NCI-H1092 (cell line): ENCODE measurements around the gene IL23R.

Source experiments
- DNase-seq: peaks from one replicate; lab custom pipeline; 2025; lab: John Stamatoyannopoulos, UW

The IL23R gene

DNA sequence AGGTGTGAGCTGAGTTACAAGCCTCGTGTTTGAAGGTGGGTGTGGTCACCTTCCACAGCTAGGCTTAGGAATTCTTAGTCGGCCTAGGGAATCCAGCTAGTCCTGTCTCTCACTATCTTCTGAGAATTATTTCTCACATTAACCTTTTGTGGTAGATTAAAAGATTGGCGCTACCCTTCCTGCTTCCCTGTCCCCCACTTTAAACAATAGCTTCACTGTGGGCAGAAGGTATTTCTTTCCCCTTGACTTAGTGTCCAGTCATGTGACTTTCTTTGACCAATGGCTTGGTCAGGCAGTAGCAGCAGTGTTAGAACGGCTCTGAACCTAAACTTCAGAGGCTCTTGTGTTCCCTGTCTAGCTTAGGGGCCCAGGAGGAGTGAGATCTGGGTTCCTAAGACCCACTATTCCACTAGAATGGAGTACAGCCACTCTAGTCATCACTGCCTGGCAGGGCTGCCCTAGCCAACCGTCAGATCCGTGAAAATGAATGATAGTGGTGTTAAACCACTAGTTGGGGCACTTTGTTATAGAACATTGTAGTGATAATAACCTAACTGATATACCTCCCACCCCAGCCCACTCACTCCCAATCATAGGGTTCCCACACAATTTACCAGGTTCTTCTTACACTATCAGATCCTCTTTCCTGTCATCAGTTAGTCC is 17.6 kb upstream of the IL23R start:
- no peak for DNase-seq

DNA sequence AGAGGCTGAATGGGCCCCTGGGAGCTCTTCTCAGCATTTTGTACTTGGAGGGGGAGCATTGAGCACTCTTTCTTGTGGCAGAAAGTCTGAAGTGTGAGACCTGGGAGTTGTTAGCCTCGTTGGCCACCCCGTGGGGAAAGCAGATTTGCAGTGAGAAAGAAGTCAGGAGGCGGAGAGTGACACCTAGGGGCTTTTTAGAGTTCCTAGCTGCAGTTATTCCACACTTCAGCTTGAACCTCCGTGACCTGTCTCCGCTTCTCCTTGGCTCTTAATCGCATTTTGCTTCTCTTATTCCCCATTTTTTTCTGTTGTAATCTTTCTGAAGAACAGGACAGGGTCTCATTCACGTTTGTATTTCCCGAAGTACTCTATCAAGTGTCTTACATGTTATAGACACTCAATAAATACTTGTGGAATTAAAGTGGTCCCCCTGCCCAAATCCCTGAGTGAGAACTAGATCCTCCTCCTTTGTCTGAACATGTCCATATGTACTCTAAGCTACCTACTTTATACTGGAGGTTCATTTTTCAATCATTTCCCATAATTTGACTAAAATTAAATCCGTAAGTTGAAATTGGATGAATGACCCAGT is 17.0 kb upstream of the IL23R start:
- peak; percentile 57 for DNase-seq

DNA sequence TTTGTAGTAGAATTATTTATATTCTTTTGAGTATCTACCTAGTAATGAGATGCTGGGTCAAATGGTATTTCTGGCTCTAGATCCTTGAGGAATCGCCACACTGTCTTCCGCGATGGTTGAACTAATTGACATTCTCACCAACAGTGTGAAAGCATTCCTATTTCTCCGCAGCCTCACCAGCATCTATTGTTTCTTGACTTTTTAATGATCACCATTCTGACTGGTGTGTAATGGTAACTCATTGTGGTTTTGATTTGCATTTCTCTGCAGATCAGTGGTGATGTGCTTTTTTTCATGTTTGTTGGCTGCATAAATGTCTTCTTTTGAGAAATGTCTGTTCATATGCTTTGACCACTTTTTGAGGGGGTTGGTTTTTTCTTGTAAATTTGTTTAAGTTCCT is 15.3 kb upstream of the IL23R start:
- no peak for DNase-seq

DNA sequence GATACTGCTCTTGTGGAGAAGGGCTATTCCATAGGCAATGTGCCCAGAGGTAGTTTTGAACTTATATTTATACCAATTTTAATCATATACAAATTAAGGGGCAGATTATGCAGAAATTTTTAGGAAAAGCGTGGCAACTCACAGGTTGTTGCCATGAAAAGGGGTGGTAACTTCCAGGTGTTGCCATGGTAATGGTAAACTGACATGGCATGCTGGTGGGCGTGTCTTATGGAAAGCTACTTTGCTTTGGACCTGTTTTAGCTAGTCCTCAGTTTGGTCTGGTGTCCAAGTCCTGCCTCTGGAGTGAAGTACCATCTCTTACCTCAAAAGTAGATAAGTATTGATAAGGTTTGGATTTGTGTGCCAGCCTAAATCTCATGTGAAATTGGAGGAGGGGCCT is 7.9 kb upstream of the IL23R start:
- no peak for DNase-seq

DNA sequence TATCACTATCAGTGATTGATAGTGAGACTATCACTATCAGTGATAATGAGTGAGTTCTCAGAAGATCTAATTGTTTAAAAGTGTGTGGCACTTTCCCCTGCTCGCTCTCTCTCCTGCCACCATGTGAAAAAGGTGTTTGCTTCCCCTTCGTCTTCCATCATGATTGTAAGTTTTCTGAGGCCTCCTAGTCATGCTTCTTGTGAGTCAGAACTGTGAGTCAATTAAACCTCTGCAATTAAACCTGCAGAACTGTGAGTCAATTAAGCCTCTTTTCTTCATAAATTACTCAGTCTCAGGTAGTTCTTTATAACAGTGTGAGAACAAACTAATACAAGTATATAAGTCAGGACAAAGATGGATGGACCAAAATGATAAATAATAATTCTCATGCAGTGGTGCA is 7.0 kb upstream of the IL23R start:
- no peak for DNase-seq

DNA sequence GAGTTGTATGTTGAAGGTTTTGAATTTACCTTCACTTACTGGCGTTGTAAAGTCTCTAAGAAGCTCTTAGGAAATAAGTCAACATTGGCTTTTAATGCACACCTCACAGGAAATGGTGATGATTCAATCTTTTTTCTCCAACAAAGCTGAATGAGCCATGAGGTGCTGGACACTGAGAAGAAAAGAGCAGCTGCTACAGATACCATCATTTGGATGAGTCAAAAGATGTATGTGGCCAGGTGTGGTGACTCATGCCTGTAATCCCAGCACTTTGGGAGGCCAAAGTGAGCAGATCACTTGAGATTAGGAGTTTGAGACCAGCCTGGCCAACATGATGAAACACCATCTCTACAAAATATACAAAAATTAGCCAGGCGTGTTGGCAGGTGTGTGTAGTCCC is 3.3 kb upstream of the IL23R start:
- no peak for DNase-seq

DNA sequence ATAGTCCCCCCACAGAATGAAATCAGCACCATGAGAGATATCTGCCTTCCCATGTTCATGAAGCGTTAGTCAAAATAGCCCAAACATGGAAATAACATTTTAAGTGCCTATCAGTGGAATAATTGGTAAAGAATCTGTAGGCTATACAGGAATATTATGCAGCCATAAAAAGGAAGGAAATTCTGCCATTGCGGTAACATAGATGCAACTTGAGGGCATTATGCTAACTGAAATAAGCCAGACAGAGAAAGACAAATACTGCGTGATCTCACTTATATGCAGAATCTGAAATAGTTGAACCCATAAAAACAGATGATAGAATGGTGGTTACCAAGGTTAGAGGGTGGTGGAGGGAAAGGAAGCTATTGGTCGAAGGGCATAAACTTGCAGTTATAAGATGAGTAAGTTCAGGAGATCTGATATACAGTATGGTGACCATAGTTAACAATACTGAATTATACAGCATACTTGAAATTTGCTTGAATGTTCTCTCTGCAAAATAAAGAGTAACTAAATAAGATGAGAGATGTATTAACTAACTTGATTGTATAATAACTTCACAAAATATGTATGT is 699 bp upstream of the IL23R start:
- DNase-seq, result no peak

DNA sequence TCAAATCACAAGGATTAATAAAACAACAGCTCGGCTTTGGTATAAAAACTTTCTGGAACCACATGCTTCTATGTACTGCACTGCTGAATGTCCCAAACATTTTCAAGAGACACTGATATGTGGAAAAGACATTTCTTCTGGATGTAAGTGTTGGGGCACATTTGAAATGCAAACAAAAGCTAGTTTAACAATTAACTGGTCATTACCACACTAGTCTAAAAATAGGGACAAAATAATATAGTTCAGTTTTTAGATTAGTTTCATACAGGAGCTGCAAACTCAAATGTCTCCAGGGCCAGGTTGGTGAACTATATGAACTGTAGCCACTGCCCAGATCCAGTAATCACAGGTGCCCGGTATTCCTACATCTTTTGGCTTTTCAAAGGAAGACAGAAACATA is 3.2 kb downstream of the IL23R start:
- DNase-seq, result no peak

DNA sequence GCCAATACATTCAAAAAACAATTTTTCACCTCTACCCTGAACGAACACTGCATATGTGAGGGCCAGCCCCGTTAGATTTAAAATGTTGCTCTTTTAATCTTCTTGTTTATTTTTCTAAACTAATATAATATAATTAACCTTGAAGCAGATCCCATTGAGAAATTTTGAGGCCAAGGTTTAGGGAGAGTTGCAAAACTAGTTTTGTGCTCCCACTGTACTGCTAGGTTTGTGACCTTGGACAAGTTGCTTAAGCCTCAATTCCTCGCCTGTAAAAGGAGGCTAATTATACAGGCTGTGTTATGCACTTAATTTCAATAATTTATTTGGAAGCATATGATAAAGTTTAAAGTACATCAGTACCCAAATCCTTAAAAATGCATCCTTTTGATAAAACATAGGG is 3.7 kb downstream of the IL23R start:
- no peak for DNase-seq

DNA sequence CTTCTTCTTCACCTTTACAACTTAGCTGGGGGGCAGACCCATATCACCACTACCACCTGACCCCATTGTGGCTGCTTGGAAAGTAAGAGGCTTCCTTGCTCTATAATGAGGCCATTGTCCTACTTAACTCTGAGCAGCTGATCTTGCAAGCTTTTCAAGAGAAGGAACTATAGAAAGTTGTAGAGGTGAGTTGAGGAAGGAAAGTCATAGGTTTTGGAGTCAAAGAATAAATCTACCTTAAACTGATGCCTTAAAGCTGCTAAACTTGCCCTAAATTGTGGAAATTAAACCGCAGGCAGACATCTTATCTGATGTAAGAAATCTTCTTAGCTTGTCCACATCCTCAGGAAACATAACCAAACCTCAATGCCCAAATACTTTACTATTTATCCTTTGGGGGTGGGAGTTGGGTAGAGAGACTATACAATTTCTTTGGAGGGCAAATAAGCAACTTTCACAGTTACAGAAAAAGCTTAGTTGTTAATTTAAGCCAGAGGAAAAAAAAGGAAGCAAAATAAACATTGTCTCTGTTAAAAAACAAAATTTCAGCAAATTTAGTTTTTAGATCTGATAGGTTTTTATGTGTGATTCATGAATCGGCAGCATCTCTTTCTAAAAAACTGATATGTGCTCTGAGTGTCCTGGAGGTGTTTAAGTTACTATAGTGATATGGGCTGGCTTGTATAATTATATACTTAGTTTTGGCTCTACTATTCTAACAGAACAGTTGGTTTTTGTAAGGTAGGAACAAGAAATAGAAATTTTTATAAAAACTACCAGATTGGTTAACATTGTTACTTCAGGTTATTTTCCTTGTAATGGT is 4.7 kb downstream of the IL23R start:
- no peak for DNase-seq

DNA sequence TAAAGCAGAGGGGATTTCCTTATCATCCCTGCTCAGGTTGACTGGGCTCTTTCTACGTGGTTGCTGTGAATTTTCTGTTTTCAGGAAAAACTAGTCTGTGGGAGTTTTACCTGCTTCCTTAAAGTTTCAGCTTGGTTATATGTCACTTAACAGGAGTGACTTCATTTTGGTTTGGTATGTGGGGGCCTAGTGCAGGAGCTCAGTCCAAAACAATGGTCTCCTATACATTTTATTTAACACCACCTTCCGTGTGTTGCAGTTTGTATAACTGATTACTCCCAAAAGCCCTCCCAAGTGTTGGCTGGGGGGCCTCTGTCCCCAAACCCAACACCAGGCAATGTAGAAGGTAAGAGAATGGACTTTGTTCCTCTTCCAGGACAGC is 5.3 kb downstream of the IL23R start:
- no peak for DNase-seq

DNA sequence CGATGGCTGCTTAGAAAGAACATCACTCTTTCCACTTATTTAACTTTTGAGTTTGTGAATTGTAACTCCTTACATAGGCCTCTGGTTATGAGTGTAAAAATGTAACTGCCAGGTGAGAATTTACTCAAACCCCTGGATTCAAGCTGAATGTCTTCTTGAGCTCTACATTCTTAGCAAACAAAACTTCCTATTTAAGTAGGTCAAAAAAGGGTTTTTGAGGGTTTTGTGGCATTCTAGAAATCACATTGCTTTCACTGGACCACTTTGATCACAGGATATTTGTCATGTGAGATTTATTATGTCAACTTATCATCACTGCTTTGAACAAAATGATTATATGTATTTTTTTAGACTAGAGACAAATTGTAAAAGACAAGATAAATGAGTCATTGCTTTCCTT is 5.7 kb downstream of the IL23R start:
- DNase-seq, result no peak

DNA sequence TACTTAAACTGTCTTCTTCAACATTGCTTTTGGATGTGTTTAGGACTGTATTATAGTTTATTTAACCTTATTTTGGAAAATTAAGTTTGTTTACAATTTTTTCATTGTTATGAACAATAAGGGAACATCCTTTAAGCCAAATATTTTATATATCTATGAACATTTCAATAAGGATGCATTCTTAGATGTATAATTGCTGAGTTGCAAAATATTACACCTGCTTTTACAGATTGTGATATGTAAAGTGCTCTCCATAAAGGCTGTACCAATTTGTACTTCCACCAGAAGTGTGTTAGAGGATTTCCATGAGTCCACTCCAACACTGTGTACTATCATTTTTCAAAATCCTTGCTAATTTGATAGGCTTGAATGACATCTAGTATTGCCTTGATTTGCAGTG is 7.7 kb downstream of the IL23R start:
- DNase-seq, result no peak

DNA sequence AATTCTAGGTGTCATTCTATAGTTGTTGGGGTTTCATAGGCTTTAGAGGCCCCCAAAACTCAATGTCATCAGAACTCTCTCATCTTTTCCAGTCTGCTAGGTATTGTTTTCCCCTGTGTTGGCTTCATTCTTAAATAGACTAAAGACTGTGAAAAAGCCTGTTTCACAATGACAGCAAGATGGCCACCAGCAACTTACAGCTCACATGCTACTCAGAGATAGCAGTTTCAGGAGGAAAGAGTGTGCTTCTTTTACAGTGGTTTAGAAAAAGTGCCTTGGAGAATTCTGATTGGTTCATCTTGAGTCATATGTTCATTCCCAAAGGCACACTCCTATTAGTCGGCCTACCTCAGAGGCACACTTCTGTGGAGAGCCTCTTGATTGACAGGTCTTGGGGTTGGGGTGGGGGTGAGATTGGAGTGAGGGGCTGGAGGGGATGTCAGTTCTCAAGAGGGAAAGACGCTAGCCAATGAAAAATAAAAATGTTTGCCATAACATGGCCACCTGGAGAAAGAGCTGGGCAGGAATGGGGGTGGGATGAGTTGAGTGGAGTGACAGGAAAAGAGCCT is 8.5 kb downstream of the IL23R start:
- no peak for DNase-seq

DNA sequence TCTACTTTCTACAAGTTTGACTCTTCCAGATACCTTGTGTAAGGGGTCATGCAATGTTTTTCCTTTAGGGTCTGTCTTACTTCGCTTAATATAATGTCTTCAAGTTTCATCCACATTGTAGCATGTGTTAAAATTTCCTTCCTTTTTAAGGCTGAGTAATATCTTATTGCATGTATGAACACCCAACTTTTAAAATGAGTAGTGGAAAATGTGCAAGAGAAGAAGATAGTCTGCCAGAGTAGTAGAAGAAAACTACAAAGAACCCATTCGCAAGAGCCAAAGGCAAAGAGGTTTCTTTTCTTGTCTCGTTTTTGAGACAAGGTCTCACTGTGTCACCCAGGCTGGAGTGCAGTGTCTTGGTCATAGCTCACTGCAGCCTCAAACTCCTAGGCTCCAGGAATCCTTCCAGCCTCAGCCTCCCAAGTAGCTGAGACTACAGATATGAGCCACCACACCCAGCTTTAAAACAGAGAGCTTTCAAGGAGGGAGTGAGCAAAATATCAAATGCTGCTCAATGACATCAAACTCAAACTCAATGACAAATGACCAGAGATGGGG is 9.4 kb downstream of the IL23R start:
- DNase-seq, result no peak

DNA sequence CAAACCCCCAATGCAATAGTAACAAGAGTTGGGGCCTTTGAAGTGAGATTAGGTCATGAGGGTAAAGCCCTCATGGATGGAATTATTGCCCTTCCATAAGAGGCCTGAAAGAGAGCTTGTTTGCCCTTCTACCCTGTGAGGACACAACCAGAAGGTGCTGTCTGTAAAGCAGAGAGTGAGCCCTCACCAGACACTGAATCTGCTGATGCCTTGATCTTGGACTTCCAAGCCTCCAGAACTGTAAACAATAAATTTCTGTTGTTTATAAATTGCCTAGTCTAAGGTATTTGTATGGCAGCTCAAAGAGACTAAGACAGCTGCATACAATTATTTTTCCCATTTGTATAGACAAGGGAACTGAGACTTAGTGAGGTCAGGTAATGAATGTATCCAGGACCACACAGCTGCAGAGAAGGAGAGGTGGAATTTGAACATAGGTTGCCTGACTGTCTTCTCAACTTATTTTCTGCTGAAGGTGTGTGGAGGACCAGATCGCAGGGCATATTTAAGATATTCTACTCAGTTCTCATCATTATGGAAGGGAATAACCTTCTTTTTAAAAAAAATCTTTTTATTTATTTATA is 18.7 kb downstream of the IL23R start:
- no peak for DNase-seq

DNA sequence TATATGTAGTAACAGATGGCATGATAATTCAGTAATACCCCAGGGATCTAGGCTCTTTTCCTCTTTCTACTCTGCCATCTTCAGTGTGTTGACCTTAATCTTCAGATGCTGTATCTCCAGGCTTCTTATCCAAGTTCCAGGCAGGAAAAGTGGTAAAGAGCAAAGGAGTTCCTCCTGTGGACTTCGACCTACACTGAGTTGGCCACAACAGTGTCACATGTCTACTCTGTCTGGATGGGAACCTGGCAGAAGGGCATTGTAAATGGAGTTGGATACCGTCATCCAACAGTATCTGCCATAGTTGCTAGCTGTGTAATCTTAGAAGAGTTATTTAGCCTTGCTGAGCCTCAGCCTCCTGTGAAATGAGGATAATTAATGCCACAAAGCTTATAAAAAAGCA is 21.9 kb downstream of the IL23R start:
- no peak for DNase-seq

DNA sequence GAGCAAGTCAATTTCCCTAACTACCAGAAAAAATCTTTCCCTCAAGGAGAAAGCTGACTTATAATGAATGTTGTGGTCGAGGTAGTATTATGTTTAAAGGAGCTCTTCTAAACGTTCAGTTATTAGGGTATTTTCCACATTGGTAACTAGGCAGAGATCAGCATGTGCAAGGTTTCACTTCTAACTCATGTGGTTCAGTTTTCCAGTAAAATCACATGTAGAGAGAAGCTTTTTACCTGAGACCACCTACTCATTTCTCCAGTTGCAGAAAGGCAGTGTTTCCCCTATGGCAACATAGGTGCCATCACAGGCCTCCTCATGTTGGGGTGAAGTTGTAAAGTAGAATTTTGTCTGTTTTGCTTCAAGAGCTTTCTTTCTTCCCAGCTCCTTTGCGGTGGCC is 23.7 kb downstream of the IL23R start:
- no peak for DNase-seq

DNA sequence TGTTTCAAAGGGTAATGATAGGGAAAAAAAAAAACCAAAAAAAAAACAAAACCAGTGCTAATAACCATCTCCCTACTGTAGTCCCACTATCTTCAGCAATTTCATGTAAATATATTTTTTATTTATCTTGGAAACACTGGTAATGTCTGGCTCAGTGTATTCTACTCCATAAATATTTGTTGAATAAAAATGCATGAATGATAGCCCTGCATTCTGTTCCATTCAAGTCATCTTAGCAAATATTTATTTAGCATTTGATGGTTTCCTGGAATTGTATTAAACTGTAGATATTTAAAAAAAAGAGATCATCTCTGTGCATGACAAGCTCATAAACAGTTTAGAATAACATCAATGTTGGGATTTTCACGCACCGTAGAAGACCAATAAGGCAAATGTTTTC is 24.2 kb downstream of the IL23R start:
- no peak for DNase-seq

DNA sequence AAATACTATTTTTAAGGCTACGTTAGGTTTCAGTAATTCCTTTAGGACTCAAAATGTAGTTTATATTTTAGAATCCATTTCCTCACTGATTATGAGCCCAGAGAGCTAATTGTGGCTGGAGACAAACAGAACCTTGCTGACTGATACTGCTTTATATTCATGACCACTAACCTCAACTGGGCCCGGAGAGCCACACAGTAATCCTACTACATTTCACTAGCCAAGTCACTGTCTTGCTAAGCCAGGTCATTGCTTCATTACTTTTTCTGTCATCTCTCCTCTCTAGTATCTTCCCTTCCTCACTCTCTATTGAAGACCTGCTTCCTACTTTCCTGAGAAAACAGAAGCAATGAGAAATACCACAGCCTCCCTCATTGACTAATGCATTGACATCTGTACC is 24.7 kb downstream of the IL23R start:
- DNase-seq, result no peak

DNA sequence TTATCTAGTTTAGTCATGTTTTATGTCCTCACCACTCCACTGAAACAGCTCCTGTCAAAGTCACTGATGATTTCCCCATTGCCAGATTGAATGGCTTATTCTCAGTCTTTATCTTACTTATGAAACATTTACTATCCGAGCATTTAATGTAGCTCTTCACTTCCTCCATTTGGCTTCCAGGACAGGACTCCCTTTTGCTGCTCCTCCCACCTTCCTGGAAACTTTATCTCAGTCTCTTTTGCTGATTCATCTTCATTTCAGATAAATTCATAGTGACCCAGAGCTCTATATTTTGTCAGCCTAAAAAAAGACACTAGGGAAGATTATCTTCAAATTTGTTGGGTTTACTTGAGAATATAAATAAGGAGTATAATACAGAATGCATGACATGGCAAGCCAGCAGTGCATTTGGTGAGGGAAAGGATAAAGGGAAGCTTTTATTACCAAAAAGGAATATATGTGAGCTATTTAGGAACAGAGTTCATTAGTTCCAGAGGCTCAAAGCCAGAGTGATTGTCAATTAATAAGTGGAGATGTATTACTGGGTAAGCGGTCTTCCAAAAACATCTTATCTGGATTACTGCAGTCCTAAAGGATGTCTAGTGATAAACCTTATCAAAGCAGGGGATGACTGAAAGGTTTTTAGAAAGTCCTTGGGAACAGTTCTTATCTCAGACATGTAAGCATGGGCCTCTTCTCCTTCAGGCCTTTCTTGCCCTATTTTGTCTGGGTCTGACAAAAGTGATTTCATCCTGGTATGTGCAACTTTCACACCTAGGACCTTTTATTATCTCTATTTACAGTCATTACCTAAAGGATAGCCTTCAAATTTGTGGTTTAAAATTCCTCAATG is 25.6 kb downstream of the IL23R start:
- DNase-seq, result no peak
